Activated T-helper 1 cell treated with Interleukin-2 at 50 U/mL for 16 hours (primary cell): ENCODE measurements around the gene FLRT1.
"Not testable (repeated sequence)": the region's sequence is repeated elsewhere in the genome, so short reads cannot be mapped to it uniquely, and the experiment has no call there.

ENCODE experiments used
- DNase-seq: peaks from one replicate; pipeline ENCODE4 v3.0.0-alpha.2; 2020; ENCODE audit warnings: low read depth

FLRT1 gene

DNA sequence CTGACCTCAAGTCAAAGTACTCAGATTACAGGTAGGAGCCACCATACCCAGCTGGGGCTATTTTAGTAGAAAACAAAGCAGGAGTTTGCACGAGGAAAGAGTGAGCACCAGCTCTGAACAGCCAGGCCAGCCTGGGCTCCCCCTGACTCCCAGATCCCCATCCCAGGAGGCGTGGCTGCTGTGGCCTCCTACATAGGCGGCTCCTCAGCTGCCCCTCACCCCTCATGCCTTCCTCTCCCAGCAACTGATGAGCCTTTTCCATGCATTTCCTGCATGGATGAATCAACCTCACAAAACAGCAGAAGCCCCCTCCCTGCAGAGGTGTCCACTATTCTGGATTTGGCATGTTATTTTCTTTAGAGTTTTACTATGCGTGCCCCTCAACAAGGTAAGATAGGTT lies 10.5 kb upstream of the FLRT1 start:
- DNase-seq, result no peak

- no peak for DNase-seq
These were observed 9.0 kb upstream of the FLRT1 start for GRCh38 chr11:64026575-64027205.

GRCh38 chr11:64027651-64028397 lies 7.9 kb upstream of the FLRT1 start:
- DNase-seq, result no peak

GRCh38 chr11:64028398-64029115 lies 7.2 kb upstream of the FLRT1 start:
- DNase-seq, result no peak

DNA sequence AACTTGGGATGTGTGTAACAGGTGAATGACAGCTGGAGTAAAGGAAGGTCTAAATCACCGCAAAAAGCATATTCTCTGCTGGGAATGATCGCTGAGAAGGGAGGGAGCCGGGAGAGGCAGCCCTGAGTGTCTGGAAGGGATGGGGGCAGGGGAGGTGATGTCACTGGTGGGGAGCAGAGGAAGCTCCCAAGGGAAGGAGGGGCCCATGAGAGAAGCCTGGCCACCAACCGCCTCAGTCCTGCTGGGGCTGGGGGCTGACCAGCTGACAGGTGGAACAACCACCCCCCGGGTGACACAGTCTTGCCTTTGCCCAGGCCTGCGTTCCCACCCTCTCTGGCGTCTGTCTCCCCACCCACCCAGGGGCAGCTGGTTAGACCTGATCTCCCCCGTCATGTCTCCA lies 6.0 kb upstream of the FLRT1 start:
- no peak for DNase-seq

GRCh38 chr11:64031001-64031400 lies 4.7 kb upstream of the FLRT1 start:
- DNase-seq, result no peak

DNA sequence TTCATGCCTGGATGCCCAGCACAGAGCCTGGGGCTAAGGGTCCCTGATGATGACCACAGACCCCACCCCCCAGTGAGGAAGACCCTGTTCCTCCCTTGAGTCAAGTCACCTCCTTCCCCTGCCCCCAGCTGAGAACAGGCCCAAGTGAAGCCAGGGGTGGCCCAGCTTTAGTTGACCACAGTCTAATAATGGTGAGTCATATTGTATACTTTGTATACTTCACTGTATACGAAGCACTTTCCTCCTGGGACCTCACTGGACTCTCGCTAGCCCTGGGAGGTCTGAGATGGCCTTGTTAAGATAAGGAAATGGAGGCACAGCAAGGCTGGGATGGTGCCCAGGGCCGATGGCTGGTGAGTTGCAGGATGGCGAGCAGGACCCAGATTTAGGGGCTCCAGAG lies 3.7 kb upstream of the FLRT1 start:
- no peak for DNase-seq

DNA sequence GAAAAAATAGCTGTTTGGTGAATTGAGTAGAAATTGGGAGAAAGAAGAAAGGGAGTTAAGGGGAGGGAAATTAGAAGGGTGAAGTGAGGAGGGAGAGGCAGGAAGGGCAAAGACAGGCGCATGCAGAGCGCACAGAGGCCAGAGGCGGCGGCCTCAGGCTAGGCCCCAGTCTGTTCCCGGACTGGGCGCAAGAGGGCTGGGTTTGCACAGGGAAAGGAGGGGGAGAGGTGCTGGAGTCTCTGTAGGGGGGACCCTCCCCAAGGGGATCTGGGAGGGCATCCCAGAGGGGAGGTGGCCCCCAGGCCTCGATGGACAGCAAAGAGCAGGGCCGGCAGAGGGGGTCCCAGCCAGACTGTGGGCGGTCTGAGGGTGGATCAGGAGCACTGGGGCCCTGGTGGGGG lies 1.3 kb upstream of the FLRT1 start:
- no peak for DNase-seq

- no peak for DNase-seq
These were observed 628 bp upstream of the FLRT1 start for GRCh38 chr11:64035081-64035524.

DNA sequence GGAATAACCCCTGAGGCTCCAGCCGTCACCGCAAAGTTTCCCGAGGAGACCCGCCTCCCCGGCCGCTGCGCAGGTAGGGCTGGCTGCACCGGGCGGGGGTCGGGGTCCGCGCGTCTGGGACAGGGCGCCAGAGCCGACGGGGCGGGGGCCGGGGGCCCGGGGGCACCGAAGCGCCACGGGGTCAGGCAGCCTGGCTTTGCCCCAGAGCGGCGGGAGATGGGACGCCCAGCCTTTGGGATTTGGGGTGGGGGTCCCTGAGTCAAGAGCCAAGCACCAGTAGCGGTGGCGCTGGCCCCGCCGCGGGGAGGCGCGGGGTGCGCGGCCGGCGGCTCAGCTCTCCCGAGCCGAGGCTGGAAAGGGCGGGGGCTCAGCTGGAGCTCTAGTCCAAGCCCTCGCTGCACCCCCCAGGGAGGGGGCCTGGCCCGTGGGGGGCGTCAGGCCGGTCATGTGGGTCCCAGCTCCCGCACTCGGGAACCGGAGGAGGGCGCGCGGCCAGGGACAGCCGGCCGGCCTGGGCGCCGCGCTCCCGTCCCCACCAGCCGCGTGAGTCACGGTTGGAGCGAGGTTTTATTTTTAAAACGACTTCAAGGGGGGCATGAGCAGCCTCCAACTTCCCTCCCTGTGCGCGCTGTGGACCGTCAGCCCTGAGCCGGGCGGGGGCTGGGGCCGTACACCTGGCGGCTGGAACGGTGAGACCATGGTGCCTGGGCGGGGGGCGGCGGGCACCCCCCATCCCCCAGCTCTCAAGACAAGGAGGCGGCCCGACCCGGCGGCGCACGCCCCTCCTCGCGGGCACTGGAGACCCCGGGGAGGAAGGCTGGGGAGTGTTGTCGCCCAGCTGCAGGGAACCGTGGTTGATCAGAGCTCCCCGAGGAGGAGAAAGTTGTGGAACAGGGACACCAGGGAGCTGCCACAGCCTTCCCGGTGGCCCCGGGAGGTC lies 626 bp downstream of the FLRT1 start:
- no peak for DNase-seq

GRCh38 chr11:64037027-64037634 lies 1.4 kb downstream of the FLRT1 start:
- DNase-seq, result no peak

DNA sequence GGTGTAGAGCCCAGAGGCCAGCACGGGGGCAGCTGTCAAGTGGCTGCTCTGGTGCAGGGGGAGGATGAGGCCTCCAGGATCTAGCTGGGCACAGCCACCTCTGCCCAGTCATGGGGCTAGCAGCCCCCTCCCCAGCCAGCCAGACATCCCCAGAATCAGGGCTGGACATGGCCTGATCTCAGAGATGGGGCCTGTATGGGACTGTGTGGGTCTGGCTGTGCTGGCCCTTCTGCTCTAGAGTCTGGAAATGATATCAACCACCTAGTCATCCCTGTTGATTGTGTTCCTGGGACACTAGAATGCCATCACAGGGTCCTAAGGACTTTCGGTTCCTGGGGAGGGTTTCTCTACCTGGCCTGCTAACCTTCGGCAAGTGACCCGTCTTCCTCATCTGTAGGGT lies 2.8 kb downstream of the FLRT1 start:
- DNase-seq, result no peak

- no peak for DNase-seq
These were observed 3.4 kb downstream of the FLRT1 start for GRCh38 chr11:64039012-64039665.

GRCh38 chr11:64040684-64041322 lies 5.1 kb downstream of the FLRT1 start:
- DNase-seq, result no peak

GRCh38 chr11:64041846-64042245 lies 6.1 kb downstream of the FLRT1 start:
- DNase-seq, result no peak

DNA sequence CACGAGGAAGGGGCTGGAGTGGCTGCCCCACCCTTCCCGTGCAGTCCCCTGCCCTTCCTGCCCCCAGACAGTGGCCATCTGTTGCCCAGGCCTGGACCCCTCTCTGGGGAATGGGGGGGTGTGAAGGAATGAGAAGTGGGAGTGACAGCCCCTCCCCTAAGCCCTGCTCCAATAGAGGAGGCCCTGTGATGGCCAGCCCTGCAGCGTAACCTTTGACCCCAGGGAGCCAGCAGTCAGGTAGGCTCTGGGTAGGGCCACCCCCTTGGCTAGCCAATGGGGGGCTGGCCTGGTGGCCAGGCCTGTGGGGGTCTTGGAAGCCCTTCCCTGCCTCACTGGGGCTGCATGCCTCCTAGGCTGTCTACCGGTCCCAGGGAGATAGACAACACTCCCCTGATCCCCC lies 6.6 kb downstream of the FLRT1 start:
- no peak for DNase-seq

GRCh38 chr11:64043545-64043944 lies 7.8 kb downstream of the FLRT1 start:
- DNase-seq, result no peak

- no peak for DNase-seq
These were observed 9.1 kb downstream of the FLRT1 start for GRCh38 chr11:64044730-64045393.

GRCh38 chr11:64045700-64046099 lies 10.0 kb downstream of the FLRT1 start:
- DNase-seq, result no peak

DNA sequence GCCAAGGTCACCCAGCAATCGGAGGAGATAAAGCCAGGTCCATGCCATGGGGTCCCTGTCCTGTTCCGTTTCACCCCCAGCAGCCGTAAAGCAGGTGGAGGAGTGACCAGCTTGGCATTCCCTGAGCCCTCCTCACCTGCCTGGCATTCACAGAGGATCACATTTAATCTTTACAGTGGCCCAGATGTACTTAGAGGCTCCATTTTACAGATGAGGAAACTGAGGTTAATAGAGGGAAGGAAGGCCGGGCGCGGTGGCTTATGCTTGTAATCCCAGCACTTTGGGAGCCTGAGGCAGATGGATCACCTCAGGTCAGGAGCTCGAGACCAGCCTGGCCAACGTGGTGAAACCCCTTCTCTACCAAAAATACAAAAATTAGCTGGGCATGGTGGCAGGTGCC lies 11.6 kb downstream of the FLRT1 start:
- not testable (repeated sequence) for DNase-seq
